Measurements from ENCODE around the gene ARHGEF37.
"Not testable (repeated sequence)": the region's sequence is repeated elsewhere in the genome, so short reads cannot be mapped to it uniquely, and the experiment has no call there.

Gene ARHGEF37

DNA sequence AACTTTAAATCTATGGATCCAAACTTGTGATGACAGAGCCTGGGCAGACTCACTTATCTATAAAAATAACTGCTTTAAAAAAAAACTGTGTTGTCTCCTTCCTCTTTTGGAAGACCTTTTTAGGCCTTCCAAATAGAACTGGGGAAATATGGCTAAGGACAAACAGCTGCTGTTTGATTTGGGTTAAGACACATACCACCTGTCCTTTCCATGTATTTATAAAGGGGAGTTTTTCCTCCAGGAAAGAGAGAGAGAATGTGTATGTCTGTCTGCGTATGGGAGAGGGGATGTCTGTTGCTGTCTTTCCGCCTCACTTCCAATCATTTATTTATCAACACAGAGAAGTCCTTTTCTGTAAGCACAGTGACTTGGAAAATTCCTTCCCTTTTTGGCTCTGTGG lies 2.8 kb downstream of the ARHGEF37 start:
- Mint-ChIP-seq H3K4me1 (ENCODE audit: low read depth) (peaks cover 10% of the 10 kb centered on the region), H3K4me3 (no peak overlapping the region), H3K9me3 (no peaks in the 10 kb centered on the region), H3K27ac (no peak overlapping the region), H3K36me3 (ENCODE audit: low read depth) (no peaks in the 10 kb centered on the region), H3K27me3 (peaks cover 19% of the 10 kb centered on the region)

DNA sequence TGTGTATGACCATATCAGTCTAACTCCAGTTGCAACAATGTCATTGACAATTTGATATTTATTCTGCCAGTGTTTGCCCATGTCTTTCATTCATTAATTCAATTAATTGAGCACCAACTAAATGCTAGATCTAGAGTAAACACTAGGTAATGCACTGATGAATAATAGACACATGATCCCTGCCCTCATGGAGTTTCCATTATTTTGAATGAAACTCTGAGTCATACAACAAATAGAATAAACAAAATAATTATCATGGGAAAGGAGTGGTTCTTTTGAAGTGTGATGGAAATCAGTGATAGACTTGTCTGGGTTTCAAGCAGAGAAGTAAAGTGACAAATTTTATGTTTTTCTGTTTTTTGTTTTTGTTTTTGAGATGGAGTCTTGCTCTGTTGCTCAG lies 4.6 kb downstream of the ARHGEF37 start:
- Mint-ChIP-seq H3K27me3 (peaks cover 12% of the 10 kb centered on the region), H3K9me3 (no peaks in the 10 kb centered on the region), H3K4me3 (no peak overlapping the region), H3K4me1 (ENCODE audit: low read depth) (peaks cover 7% of the 10 kb centered on the region), H3K27ac (no peak overlapping the region), H3K36me3 (ENCODE audit: low read depth) (no peaks in the 10 kb centered on the region)

DNA sequence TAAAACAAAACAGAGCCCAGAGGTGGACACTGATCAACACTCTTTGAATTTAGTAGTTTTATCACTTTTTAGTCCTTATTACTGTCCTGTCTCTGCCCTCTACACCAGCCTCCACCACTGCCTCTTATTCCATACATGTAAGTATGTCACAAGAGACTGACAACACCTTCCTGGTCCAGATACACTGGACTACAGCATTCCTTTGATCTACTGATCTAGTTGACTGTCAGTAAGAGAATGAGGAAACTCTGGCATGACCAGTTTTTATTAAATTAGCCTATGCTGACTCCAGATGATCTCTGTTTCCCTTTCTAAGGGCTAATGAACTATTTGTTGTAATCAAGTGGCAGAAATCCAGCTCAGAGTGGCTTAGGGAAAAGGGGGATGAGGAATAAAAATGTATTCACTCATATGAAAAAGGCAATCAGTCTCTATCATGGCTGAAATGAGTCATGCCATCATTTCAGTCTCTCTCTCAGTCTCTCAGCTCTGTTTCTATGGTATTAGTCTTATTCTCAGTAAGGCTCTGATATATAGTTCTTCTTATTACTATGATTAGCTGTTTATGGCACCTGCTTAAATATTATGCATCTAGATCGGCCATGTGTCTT lies 5.5 kb downstream of the ARHGEF37 start:
- H3K9me3 Mint-ChIP-seq = no peaks in the 10 kb centered on the region
- H3K4me3 Mint-ChIP-seq = no peak overlapping the region
- no peak overlapping the region for H3K27ac Mint-ChIP-seq
- H3K27me3 Mint-ChIP-seq = peaks cover 9% of the 10 kb centered on the region
- H3K36me3 Mint-ChIP-seq (ENCODE audit: low read depth) = no peaks in the 10 kb centered on the region
- H3K4me1 Mint-ChIP-seq (ENCODE audit: low read depth) = peaks cover 6% of the 10 kb centered on the region

DNA sequence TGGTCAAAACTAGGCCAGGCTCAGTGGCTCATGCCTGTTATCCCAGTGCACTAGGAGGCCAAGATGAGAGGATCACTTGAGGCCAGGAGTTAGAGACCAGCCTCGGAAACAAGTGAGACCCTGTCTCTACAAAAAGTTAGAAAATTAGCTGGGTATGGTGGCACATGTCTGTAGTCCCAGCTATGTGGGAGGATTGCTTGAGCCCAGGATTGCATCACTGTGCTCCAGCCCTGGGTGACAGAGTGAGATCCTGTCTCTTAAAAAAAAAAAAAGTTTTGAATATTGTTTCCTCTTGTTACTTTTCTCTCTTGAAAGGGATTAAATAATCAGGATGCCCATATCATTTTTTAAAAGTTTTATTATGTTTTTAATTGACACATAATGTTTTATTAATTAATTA lies 7.6 kb downstream of the ARHGEF37 start:
- Mint-ChIP-seq H3K9me3 (no peaks in the 10 kb centered on the region), H3K4me3 (no peak overlapping the region), H3K36me3 (ENCODE audit: low read depth) (no peaks in the 10 kb centered on the region), H3K27ac (no peak overlapping the region), H3K4me1 (ENCODE audit: low read depth) (peaks cover 6% of the 10 kb centered on the region), H3K27me3 (peaks cover 4% of the 10 kb centered on the region)

DNA sequence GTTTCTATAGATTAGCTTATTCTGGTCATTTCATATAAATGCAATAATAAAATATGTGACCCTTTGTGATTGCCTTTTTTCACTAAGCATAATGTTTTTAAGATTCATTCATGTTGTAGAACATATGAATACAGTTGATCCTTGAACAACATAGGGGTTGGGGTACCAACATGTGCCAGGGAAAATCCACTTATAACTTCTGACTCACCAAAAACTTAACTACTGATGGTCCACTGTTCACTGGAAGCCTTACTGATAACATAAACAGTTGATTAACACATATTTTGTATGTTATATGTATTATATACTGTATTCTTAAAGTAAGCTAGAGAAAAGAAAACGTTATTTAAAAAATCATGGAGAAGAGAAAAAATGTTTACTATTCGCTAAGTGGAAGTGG lies 12.1 kb downstream of the ARHGEF37 start:
- no peaks in the 10 kb centered on the region for H3K9me3 Mint-ChIP-seq
- H3K27ac Mint-ChIP-seq = no peak overlapping the region
- no peaks in the 10 kb centered on the region for H3K4me1 Mint-ChIP-seq (ENCODE audit: low read depth)
- no peaks in the 10 kb centered on the region for H3K36me3 Mint-ChIP-seq (ENCODE audit: low read depth)
- peaks cover 3% of the 10 kb centered on the region for H3K27me3 Mint-ChIP-seq
- H3K4me3 Mint-ChIP-seq = no peak overlapping the region

- Mint-ChIP-seq H3K27me3 (peaks cover 3% of the 10 kb centered on the region), H3K36me3 (ENCODE audit: low read depth) (no peaks in the 10 kb centered on the region), H3K9me3 (no peaks in the 10 kb centered on the region), H3K4me1 (ENCODE audit: low read depth) (no peaks in the 10 kb centered on the region), H3K4me3 (no peak overlapping the region), H3K27ac (no peak overlapping the region)
Observed at GRCh38 chr5:149594206-149594895, 13.1 kb downstream of the ARHGEF37 start.

- H3K9me3 Mint-ChIP-seq; H3K27ac Mint-ChIP-seq; H3K4me3 Mint-ChIP-seq; H3K4me1 Mint-ChIP-seq (ENCODE audit: low read depth); H3K27me3 Mint-ChIP-seq; H3K36me3 Mint-ChIP-seq (ENCODE audit: low read depth): not testable (repeated sequence)
Observed at GRCh38 chr5:149595105-149595504, 13.8 kb downstream of the ARHGEF37 start.

GRCh38 chr5:149596712-149597111 lies 15.4 kb downstream of the ARHGEF37 start:
- no peak overlapping the region for H3K4me3 Mint-ChIP-seq
- H3K4me1 Mint-ChIP-seq (ENCODE audit: low read depth) = no peaks in the 10 kb centered on the region
- no peaks in the 10 kb centered on the region for H3K9me3 Mint-ChIP-seq
- H3K27ac Mint-ChIP-seq = no peak overlapping the region
- peaks cover 3% of the 10 kb centered on the region for H3K27me3 Mint-ChIP-seq
- H3K36me3 Mint-ChIP-seq (ENCODE audit: low read depth) = no peaks in the 10 kb centered on the region

- Mint-ChIP-seq H3K36me3 (ENCODE audit: low read depth) (no peaks in the 10 kb centered on the region), H3K4me1 (ENCODE audit: low read depth) (no peaks in the 10 kb centered on the region), H3K27ac (no peak overlapping the region), H3K9me3 (no peaks in the 10 kb centered on the region), H3K4me3 (no peak overlapping the region), H3K27me3 (peaks cover 3% of the 10 kb centered on the region)
Observed at GRCh38 chr5:149597618-149598017, 16.3 kb downstream of the ARHGEF37 start.

- H3K36me3 Mint-ChIP-seq (ENCODE audit: low read depth); H3K4me3 Mint-ChIP-seq; H3K9me3 Mint-ChIP-seq; H3K27me3 Mint-ChIP-seq; H3K27ac Mint-ChIP-seq; H3K4me1 Mint-ChIP-seq (ENCODE audit: low read depth): not testable (repeated sequence)
Observed at GRCh38 chr5:149598234-149598633, 16.9 kb downstream of the ARHGEF37 start.

DNA sequence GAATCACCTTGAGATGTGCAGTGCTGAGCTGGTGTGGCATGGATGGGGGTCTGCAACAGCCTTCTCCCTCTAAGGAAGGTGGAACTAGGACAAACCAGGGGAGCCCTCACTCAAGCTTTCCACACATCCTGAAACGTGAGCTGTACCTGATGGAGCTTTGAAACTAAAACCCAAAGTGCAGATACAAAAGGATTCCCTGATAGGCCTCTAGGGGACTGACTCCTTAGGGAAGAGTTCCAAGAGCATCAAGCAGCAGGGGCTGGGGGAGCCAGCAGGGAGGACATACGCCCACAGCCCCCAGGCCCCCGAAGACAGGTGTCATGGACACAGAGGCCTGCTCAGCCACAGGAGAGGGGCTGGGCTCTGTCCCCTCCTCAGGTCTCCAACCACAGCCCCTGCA lies 17.7 kb downstream of the ARHGEF37 start:
- Mint-ChIP-seq H3K27ac (no peak overlapping the region), H3K4me3 (no peak overlapping the region)

DNA sequence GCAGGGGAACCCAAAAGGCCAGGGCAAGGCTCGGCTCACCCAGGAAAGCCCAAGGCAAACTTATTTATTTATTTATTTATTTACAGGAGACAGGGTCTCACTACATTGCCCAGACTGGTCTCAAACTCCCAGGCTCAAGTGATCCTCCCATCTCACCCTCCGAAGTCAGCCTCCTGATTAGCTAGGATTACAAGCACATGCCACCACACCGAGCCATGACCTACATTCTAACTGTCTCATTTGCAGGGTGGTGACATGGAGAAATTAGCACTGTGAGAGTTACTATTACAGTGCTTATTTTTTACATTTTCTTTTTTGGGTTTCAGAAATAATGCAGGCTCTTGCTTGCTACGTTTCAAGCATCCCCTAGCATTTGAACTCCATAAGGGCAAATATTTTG lies 18.1 kb downstream of the ARHGEF37 start:
- no peak overlapping the region for H3K4me3 Mint-ChIP-seq
- H3K27ac Mint-ChIP-seq = no peak overlapping the region
- H3K4me1 Mint-ChIP-seq (ENCODE audit: low read depth) = no peaks in the 10 kb centered on the region
- H3K27me3 Mint-ChIP-seq = peaks cover 3% of the 10 kb centered on the region
- no peaks in the 10 kb centered on the region for H3K36me3 Mint-ChIP-seq (ENCODE audit: low read depth)
- no peaks in the 10 kb centered on the region for H3K9me3 Mint-ChIP-seq

More for the DNA sequence above, 17.7 kb downstream of the ARHGEF37 start:
- no peaks in the 10 kb centered on the region for H3K9me3 Mint-ChIP-seq
- H3K36me3 Mint-ChIP-seq (ENCODE audit: low read depth) = no peaks in the 10 kb centered on the region
- H3K4me1 Mint-ChIP-seq (ENCODE audit: low read depth) = no peaks in the 10 kb centered on the region
- H3K27me3 Mint-ChIP-seq = peaks cover 3% of the 10 kb centered on the region

- no peaks in the 10 kb centered on the region for H3K9me3 Mint-ChIP-seq
- no peak overlapping the region for H3K27ac Mint-ChIP-seq
- peaks cover under 1% of the 10 kb centered on the region for H3K4me1 Mint-ChIP-seq (ENCODE audit: low read depth)
- no peaks in the 10 kb centered on the region for H3K36me3 Mint-ChIP-seq (ENCODE audit: low read depth)
- H3K4me3 Mint-ChIP-seq = no peak overlapping the region
- peaks cover 3% of the 10 kb centered on the region for H3K27me3 Mint-ChIP-seq
Observed at GRCh38 chr5:149600932-149601331, 19.6 kb downstream of the ARHGEF37 start.

GRCh38 chr5:149603210-149603609 lies 21.9 kb downstream of the ARHGEF37 start:
- H3K27me3 Mint-ChIP-seq = no peaks in the 10 kb centered on the region
- H3K36me3 Mint-ChIP-seq (ENCODE audit: low read depth) = no peaks in the 10 kb centered on the region
- no peak overlapping the region for H3K27ac Mint-ChIP-seq
- H3K4me1 Mint-ChIP-seq (ENCODE audit: low read depth) = peaks cover 8% of the 10 kb centered on the region
- H3K9me3 Mint-ChIP-seq = no peaks in the 10 kb centered on the region
- no peak overlapping the region for H3K4me3 Mint-ChIP-seq

GRCh38 chr5:149603920-149604319 lies 22.6 kb downstream of the ARHGEF37 start:
- Mint-ChIP-seq H3K9me3 (no peaks in the 10 kb centered on the region), H3K4me3 (no peak overlapping the region), H3K4me1 (ENCODE audit: low read depth) (peaks cover 8% of the 10 kb centered on the region), H3K27me3 (no peaks in the 10 kb centered on the region), H3K36me3 (ENCODE audit: low read depth) (no peaks in the 10 kb centered on the region), H3K27ac (no peak overlapping the region)

DNA sequence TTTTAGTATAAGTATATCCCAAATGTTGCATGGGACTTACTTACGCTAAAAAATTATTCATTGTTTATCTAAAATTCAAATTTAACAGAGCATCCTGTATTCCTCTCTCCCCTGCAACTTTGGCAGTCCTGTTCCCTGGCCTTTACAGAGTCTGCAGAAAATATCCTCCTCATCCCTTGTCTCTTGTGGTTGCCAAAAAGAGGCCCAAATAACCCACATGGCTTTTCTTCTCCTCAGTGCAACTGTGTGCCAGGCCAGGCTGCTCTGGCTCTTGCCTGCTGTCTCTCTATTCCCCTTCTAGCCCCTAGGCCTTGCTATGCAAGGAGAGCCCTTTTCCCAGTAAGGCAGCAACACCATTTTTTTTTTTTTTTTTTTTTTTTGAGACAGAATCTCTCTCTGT lies 23.0 kb downstream of the ARHGEF37 start:
- H3K27me3 Mint-ChIP-seq = no peaks in the 10 kb centered on the region
- H3K27ac Mint-ChIP-seq = no peak overlapping the region
- no peaks in the 10 kb centered on the region for H3K36me3 Mint-ChIP-seq (ENCODE audit: low read depth)
- H3K4me1 Mint-ChIP-seq (ENCODE audit: low read depth) = peaks cover 8% of the 10 kb centered on the region
- no peaks in the 10 kb centered on the region for H3K9me3 Mint-ChIP-seq
- H3K4me3 Mint-ChIP-seq = no peak overlapping the region
